ENCODE data around the gene DEPDC5. TPM values are rescaled to one million over a fixed set of nuclear protein-coding genes. Genes with fewer than 3 reads are reported as not detected.

Gene DEPDC5
- total RNA-seq (2011; cell fraction: chromatin; rRNA removed; ENCODE audit: low replicate concordance) = 132 and 153 TPM in 2 replicates
- 72.2 and 77.4 TPM in 2 replicates for total RNA-seq (2011; cell fraction: nucleolus; rRNA removed)
- 88.6 and 105 TPM in 2 replicates for total RNA-seq (2011; cell fraction: nucleoplasm; rRNA removed)
- total RNA-seq (2014; rRNA removed) (8.5 TPM in 2 replicates), total RNA-seq (2014; rRNA removed; fragmentation: Illumina TruSeq; extraction: Trizol) (12.3 and 15.6 TPM in 2 replicates), total RNA-seq (2015; rRNA removed; fragmentation: Illumina TruSeq; extraction: Trizol) (11.6 and 11.8 TPM in 2 replicates), total RNA-seq (2021) (11.4 and 17.0 TPM in 2 replicates), polyA plus RNA-seq (2011; rRNA removed) (10.9 and 12.1 TPM in 2 replicates), polyA plus RNA-seq (2014; fragmentation: Illumina TruSeq; extraction: Trizol) (8.6 and 9.5 TPM in 2 replicates), polyA plus RNA-seq (2014; fragmentation: Nextera tagmentation; extraction: Ambion mirVana) (1 to 10 TPM; 2.3 to 3.3 TPM), polyA plus RNA-seq (2014; rRNA removed) (10.7 and 10.8 TPM in 2 replicates), polyA minus RNA-seq (2011; rRNA and poly(A)+ RNA removed) (49.8 and 57.4 TPM in 2 replicates), Bru-seq, nascent RNA (percentile 61 among the genes with signal in this experiment), BruChase-seq, experiment 1, labeled RNA remaining after a 2-hour chase (percentile 62 among the genes with signal in this experiment), BruChase-seq, experiment 2, labeled RNA remaining after a 6-hour chase (percentile 64 among the genes with signal in this experiment)
- 7.2 and 9.5 TPM in 2 replicates for polyA plus RNA-seq (2011; cell fraction: cytosol; rRNA removed)
- polyA plus RNA-seq (2011; cell fraction: nucleus; rRNA removed) = 20.8 and 31.9 TPM in 2 replicates
- 6.0 and 9.1 TPM in 2 replicates for polyA plus RNA-seq (2012)
- polyA minus RNA-seq (2011; cell fraction: cytosol; rRNA and poly(A)+ RNA removed) = 6.1 and 6.9 TPM in 2 replicates
- polyA minus RNA-seq (2011; cell fraction: nucleus; rRNA and poly(A)+ RNA removed) = 27.3 and 37.8 TPM in 2 replicates
- long read RNA-seq, experiment 1, partial matches to known transcripts = 4 of 12 reads
- long read RNA-seq, experiment 1, other reads (novel, unspliced or antisense) = 5 of 12 reads
- long read RNA-seq, experiment 2, partial matches to known transcripts = 0 of 1 reads
- long read RNA-seq, experiment 2, other reads (novel, unspliced or antisense) = 1 of 1 reads
- long read RNA-seq, experiment 3, partial matches to known transcripts = 1 of 1 reads
- long read RNA-seq, experiment 3, other reads (novel, unspliced or antisense) = 0 of 1 reads

GRCh38 chr22:31753634-31754501, at the start of gene DEPDC5:
Gene DEPDC5 (plus strand): TSS chr22:31754019. CDS start chr22:31754922, 903 bp downstream.
- ATAC-seq = peak; percentile 85
- peak; percentile 84 for FAIRE-seq
- H3K4me2 ChIP-seq (ENCODE audit: insufficient read depth, low read length) = peak within 1 kb of the TSS; percentile 99
- intact Hi-C loops (cut with micrococcal nuclease) = loop anchor here (5.0 to 10.0 kb wide), 2 partner anchors 89 to 193 kb away; partner anchors contain the start of gene PISD
- no TSS peak for BruUV-seq (replicated peaks)
- peaks cover 26% of the 10 kb centered on the region for H3K79me2 ChIP-seq (ENCODE audit: control insufficient read depth, insufficient read depth, low read length)
- peak within 1 kb of the TSS; percentile 91 to 97 for H3K9ac ChIP-seq (ENCODE audit: insufficient read depth in 1 of 2, low read depth in 2 of 2, low read length in 2 of 2)
- peak within 1 kb of the TSS; percentile 100 for H3K27ac ChIP-seq (ENCODE audit: extremely low read depth, low read depth, low read length)
- peaks cover 32 to 38% of the 10 kb centered on the region in 2 experiments for H3K4me1 ChIP-seq (replicated peaks in 1 of 2; ENCODE audit: control insufficient read depth in 2 of 2, insufficient read depth in 2 of 2, low read length in 2 of 2)
- H2AFZ ChIP-seq (ENCODE audit: low read depth, low read length) = peak within 1 kb of the TSS; percentile 97
- ChIA-PET POLR2A (interaction anchor here (0.8 to 1.5 kb wide), 8 partner anchors 8 to 217 kb away, joined by 3 to 4 read pairs (median 3); no protein-coding TSS in a partner anchor), CTCF (ENCODE audit: low intra/inter-chr PET ratio) (no interaction called here)
- H3K4me3 ChIP-seq = peak within 1 kb of the TSS; percentile 72
- under 1% methylated on average over 25 of the region's 65 CpGs for WGBS (ENCODE audit: insufficient coverage, low coverage, missing lambda C conversion rate)
- DNase-seq (ENCODE audit: extremely low read depth in 1 of 4, low spot score in 3 of 4) = peak; percentile 89 to 95 (median 90)
- no peaks in the 10 kb centered on the region for H4K20me1 ChIP-seq (replicated peaks; ENCODE audit: control insufficient read depth, insufficient read depth, low read length)
- no peaks in the 10 kb centered on the region for H3K9me1 ChIP-seq (ENCODE audit: control insufficient read depth, insufficient read depth, low read length)
- in situ Hi-C loops (cut with MboI) = no loop called here
- H3K27me3 ChIP-seq (ENCODE audit: control insufficient read depth in 2 of 2, insufficient read depth in 2 of 2, low read length in 2 of 2) = no peaks in the 10 kb centered on the region
- H3K9me3 ChIP-seq (replicated peaks; ENCODE audit: control insufficient read depth, insufficient read depth, low read depth, low read length) = no peaks in the 10 kb centered on the region
- peaks cover 5% of the 10 kb centered on the region; the same call in 1 of the 3 replicates for H3K36me3 ChIP-seq (ENCODE audit: control insufficient read depth, insufficient read depth, low read length)
- TF ChIP-seq, protein P1, sequence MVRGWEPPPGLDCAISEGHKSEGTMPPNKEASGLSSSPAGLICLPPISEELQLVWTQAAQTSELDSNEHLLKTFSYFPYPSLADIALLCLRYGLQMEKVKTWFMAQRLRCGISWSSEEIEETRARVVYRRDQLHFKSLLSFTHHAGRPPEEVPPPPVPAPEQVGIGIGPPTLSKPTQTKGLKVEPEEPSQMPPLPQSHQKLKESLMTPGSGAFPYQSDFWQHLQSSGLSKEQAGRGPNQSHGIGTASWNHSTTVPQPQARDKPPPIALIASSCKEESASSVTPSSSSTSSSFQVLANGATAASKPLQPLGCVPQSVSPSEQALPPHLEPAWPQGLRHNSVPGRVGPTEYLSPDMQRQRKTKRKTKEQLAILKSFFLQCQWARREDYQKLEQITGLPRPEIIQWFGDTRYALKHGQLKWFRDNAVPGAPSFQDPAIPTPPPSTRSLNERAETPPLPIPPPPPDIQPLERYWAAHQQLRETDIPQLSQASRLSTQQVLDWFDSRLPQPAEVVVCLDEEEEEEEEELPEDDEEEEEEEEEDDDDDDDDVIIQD (CRISPR knock-in tag; IDR thresholded peaks at IDR 0.05) = no peak
- TF ChIP-seq HDAC2 (IDR thresholded peaks at IDR 0.05) (peak; percentile 95), ELF4 (CRISPR knock-in tag; IDR thresholded peaks at IDR 0.05) (0 out of 2 replicates have a peak, but pooled peaks have one; percentile 38), IRF2 (CRISPR knock-in tag; IDR thresholded peaks at IDR 0.05) (no peak), CHAMP1 (IDR thresholded peaks at IDR 0.05) (no peak), HES1 (IDR thresholded peaks at IDR 0.05; ENCODE audit: low read depth) (no peak), ARNT (IDR thresholded peaks at IDR 0.05) (no peak), TEAD2 (tag; IDR thresholded peaks at IDR 0.05) (no peak), CXXC5 (CRISPR knock-in tag; IDR thresholded peaks at IDR 0.05) (peak; percentile 86)
- TF ChIP-seq, protein P2, sequence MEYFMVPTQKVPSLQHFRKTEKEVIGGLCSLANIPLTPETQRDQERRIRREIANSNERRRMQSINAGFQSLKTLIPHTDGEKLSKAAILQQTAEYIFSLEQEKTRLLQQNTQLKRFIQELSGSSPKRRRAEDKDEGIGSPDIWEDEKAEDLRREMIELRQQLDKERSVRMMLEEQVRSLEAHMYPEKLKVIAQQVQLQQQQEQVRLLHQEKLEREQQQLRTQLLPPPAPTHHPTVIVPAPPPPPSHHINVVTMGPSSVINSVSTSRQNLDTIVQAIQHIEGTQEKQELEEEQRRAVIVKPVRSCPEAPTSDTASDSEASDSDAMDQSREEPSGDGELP (CRISPR knock-in tag; IDR thresholded peaks at IDR 0.05; ENCODE audit: borderline replicate concordance) = peak; percentile 53; the same call in 1 of the 2 replicates

All from K562 (cell line).